Common myeloid progenitor, CD34-positive (primary cell): ENCODE results near the gene ENDOU.

Experiments used
- CTCF ChIA-PET: fragments of 350-600 bp; sonication (Branson Sonifier 250); formaldehyde crosslinking; loops from one replicate; lab custom pipeline; 2021; ENCODE audit warnings: antibody characterized with exemption; lab: Charles Lee
- POLR2A ChIA-PET: fragments of 350-600 bp; sonication (Branson Sonifier 250); formaldehyde crosslinking; loops from one replicate; lab custom pipeline; 2021; ENCODE audit warnings: antibody characterized with exemption; lab: Charles Lee
- DNase-seq, 3 donors: peaks; one replicate each; pipeline versions ENCODE4 v3.0.0 to v3.0.0-alpha.2; 2013
- H3K27ac ChIP-seq, 2 experiments: 1 replicate in 1 of 2; 2 replicates in 1 of 2; pipeline ENCODE4 v1.7.0; 2013; ENCODE audit warnings: inconsistent platforms in 2 of 2, low read length in 2 of 2, mild to moderate bottlenecking in 2 of 2, low read depth in 1 of 2, moderate library complexity in 1 of 2; ENCODE audit not compliant: severe bottlenecking in 2 of 2, insufficient read depth in 1 of 2, poor library complexity in 1 of 2
- H3K27me3 ChIP-seq, 5 experiments: replicated peaks in 2 of 5; 1 replicate in 3 of 5; 2 replicates in 2 of 5; pipeline versions ENCODE4 v1.6.1 to v1.7.0; 2013; ENCODE audit warnings: low read length in 4 of 5, mild to moderate bottlenecking in 2 of 5, moderate library complexity in 2 of 5, inconsistent platforms in 1 of 5; ENCODE audit not compliant: insufficient read depth in 5 of 5, control insufficient read depth in 4 of 5
- H3K36me3 ChIP-seq, 4 experiments: 1 replicate in 2 of 4; 2 replicates in 2 of 4; pipeline versions ENCODE4 v1.6.1 to v1.7.0; 2013; ENCODE audit warnings: low read length in 3 of 4, control low read depth in 1 of 4, mild to moderate bottlenecking in 1 of 4; ENCODE audit not compliant: control insufficient read depth in 4 of 4, insufficient read depth in 4 of 4
- H3K4me1 ChIP-seq, 4 experiments: 1 replicate in 3 of 4; 2 replicates in 1 of 4; pipeline versions ENCODE4 v1.6.1 to v1.7.1; 2013; ENCODE audit warnings: low read length in 3 of 4, mild to moderate bottlenecking in 3 of 4, control low read depth in 1 of 4, inconsistent platforms in 1 of 4, moderate library complexity in 1 of 4; ENCODE audit not compliant: control insufficient read depth in 4 of 4, insufficient read depth in 4 of 4; ENCODE audit errors: control extremely low read depth in 1 of 4
- H3K4me3 ChIP-seq, 7 experiments: 1 replicate in 4 of 7; 2 replicates in 3 of 7; pipeline versions ENCODE4 v1.5.1 to v1.7.0; 2013; ENCODE audit warnings: mild to moderate bottlenecking in 7 of 7, low read length in 6 of 7, moderate library complexity in 6 of 7, inconsistent platforms in 2 of 7, low read depth in 2 of 7, control low read depth in 1 of 7; ENCODE audit not compliant: insufficient read depth in 4 of 7, control insufficient read depth in 1 of 7; ENCODE audit errors: extremely low read depth in 1 of 7
- H3K9me3 ChIP-seq, 5 experiments: 1 replicate in 4 of 5; 2 replicates in 1 of 5; pipeline versions ENCODE4 v1.6.1 to v1.7.1; 2013; ENCODE audit warnings: low read length in 4 of 5, mild to moderate bottlenecking in 2 of 5, inconsistent platforms in 1 of 5, low read depth in 1 of 5, moderate library complexity in 1 of 5; ENCODE audit not compliant: control insufficient read depth in 4 of 5, insufficient read depth in 2 of 5; ENCODE audit errors: control extremely low read depth in 1 of 5
- WGBS: methylation state at CpG from one replicate; pipeline ENCODE4 v1.1.5; 2013; ENCODE audit not compliant: insufficient coverage; 5-methylcytosine and 5-hydroxymethylcytosine counted together

The ENDOU gene

GRCh38 chr12:47748899-47749298, 23.6 kb upstream of the ENDOU start:
- WGBS: 100% methylated on average over 3 of the region's 3 CpGs
- H3K4me3 ChIP-seq: no peak overlapping the region
- peaks cover 0 to 8% (median 7%) of the 10 kb centered on the region in 4 experiments for H3K4me1 ChIP-seq
- no peaks in the 10 kb centered on the region for H3K9me3 ChIP-seq
- H3K27me3 ChIP-seq: no peaks in the 10 kb centered on the region
- ChIA-PET POLR2A (no interaction called here), CTCF (interaction anchor here (9.8 to 35.4 kb wide), 2 partner anchors 8 to 30 kb away, joined by 354 to 1109 read pairs; partner anchors contain the start of genes RAPGEF3 and SLC48A1)
- peaks cover 0 to 56% (median 2%) of the 10 kb centered on the region in 4 experiments for H3K36me3 ChIP-seq
- DNase-seq: no peak
- H3K27ac ChIP-seq: no peak overlapping the region

- Histone ChIP-seq H3K4me3 (no peak overlapping the region), H3K27ac (no peak overlapping the region), H3K27me3 (no peaks in the 10 kb centered on the region), H3K4me1 (peaks cover 0 to 6% (median 3%) of the 10 kb centered on the region in 4 experiments), H3K9me3 (no peaks in the 10 kb centered on the region), H3K36me3 (peaks cover 0 to 56% (median 2%) of the 10 kb centered on the region in 4 experiments)
- 100% methylated on average over 1 of the region's 1 CpG for WGBS
- ChIA-PET CTCF (interaction anchor here (9.1 to 35.4 kb wide), 3 partner anchors 8 to 30 kb away, joined by 84 to 1109 read pairs (median 354); partner anchors contain the start of genes RAPGEF3 and SLC48A1), POLR2A (no interaction called here)
- no peak for DNase-seq
Observed at GRCh38 chr12:47748507-47748828, 23.2 kb upstream of the ENDOU start.

GRCh38 chr12:47747596-47748506, 22.6 kb upstream of the ENDOU start:
- H3K27ac ChIP-seq: no peak overlapping the region
- H3K36me3 ChIP-seq: peaks cover 0 to 56% (median 2%) of the 10 kb centered on the region in 4 experiments
- DNase-seq: no peak
- H3K4me3 ChIP-seq: no peak overlapping the region
- H3K4me1 ChIP-seq: peaks cover 0 to 3% (median 0%) of the 10 kb centered on the region in 4 experiments
- CTCF ChIA-PET: interaction anchor here (9.1 to 35.4 kb wide), 3 partner anchors 9 to 31 kb away, joined by 84 to 1109 read pairs (median 354); partner anchors contain the start of genes RAPGEF3 and SLC48A1
- POLR2A ChIA-PET: no interaction called here
- WGBS: 97% methylated on average over 11 of the region's 14 CpGs
- no peaks in the 10 kb centered on the region for H3K27me3 ChIP-seq
- H3K9me3 ChIP-seq: no peaks in the 10 kb centered on the region

GRCh38 chr12:47747126-47747525, 21.8 kb upstream of the ENDOU start:
- 83% methylated on average over 4 of the region's 4 CpGs for WGBS
- Histone ChIP-seq H3K9me3 (no peaks in the 10 kb centered on the region), H3K27ac (no peak overlapping the region), H3K27me3 (no peaks in the 10 kb centered on the region), H3K4me3 (no peak overlapping the region), H3K4me1 (peaks cover 0 to 7% (median 0%) of the 10 kb centered on the region in 4 experiments), H3K36me3 (peaks cover 0 to 56% (median 2%) of the 10 kb centered on the region in 4 experiments)
- no peak for DNase-seq
- POLR2A ChIA-PET: no interaction called here
- CTCF ChIA-PET: interaction anchor here (9.1 to 35.4 kb wide), 3 partner anchors 10 to 32 kb away, joined by 84 to 1109 read pairs (median 354); partner anchors contain the start of genes RAPGEF3 and SLC48A1

- Histone ChIP-seq H3K36me3 (peaks cover 0 to 51% (median 2%) of the 10 kb centered on the region in 4 experiments), H3K27me3 (no peaks in the 10 kb centered on the region), H3K4me3 (no peak overlapping the region), H3K4me1 (peaks cover 2 to 13% (median 4%) of the 10 kb centered on the region in 4 experiments), H3K9me3 (no peaks in the 10 kb centered on the region), H3K27ac (no peak overlapping the region)
- no peak for DNase-seq
- CTCF ChIA-PET: interaction anchor here (1.0 to 35.4 kb wide), 4 partner anchors 10 to 32 kb away, joined by 3 to 1109 read pairs (median 219); partner anchors contain the start of genes RAPGEF3 and SLC48A1
- POLR2A ChIA-PET: no interaction called here
- 98% methylated on average over 4 of the region's 7 CpGs for WGBS
Observed at GRCh38 chr12:47746523-47746922, 21.2 kb upstream of the ENDOU start.

GRCh38 chr12:47746073-47746472, 20.8 kb upstream of the ENDOU start:
- H3K4me3 ChIP-seq: no peak overlapping the region
- no peaks in the 10 kb centered on the region for H3K9me3 ChIP-seq
- H3K36me3 ChIP-seq: peaks cover 0 to 47% (median 2%) of the 10 kb centered on the region in 4 experiments
- WGBS: 93% methylated on average over 3 of the region's 5 CpGs
- no peak overlapping the region for H3K27ac ChIP-seq
- ChIA-PET CTCF (interaction anchor here (1.0 to 35.4 kb wide), 6 partner anchors 11 to 89 kb away, joined by 3 to 1109 read pairs (median 114); partner anchors contain the start of genes ENDOU, RAPGEF3 and SLC48A1), POLR2A (no interaction called here)
- H3K4me1 ChIP-seq: peaks cover 4 to 18% (median 8%) of the 10 kb centered on the region in 4 experiments
- no peaks in the 10 kb centered on the region for H3K27me3 ChIP-seq
- DNase-seq: no peak
